Measurements from ENCODE around the gene C20orf204. TPM values are rescaled to one million over a fixed set of nuclear protein-coding genes. Genes with fewer than 3 reads are reported as not detected.

C20orf204 gene
- total and polyA plus RNA-seq, 9 of the 15 experiments (the other 6 are each of a cell fraction or from before 2014, with no cell fraction given): 0.11 to 1.1 (median 0.36) TPM; not detected in 2

GRCh38 chr20:64043768-64044167 lies 7.8 kb downstream of the C20orf204 start (continued):
- TF ChIP-seq GABPB2 (CRISPR knock-in tag; conservative IDR thresholded peaks at IDR 0.05): no peak
- TF ChIP-seq SRSF7 (optimal IDR thresholded peaks at IDR 0.05; ENCODE audit: low read depth, low read length): no peak
- no peak for TF ChIP-seq PURB (CRISPR knock-in tag; IDR thresholded peaks at IDR 0.05; ENCODE audit: low read depth)
- TF ChIP-seq XRCC4 (IDR thresholded peaks at IDR 0.05; ENCODE audit: extremely low read depth, insufficient read depth, insufficient read length): no peak
- TF ChIP-seq ZNF740 (CRISPR knock-in tag; IDR thresholded peaks at IDR 0.05): no peak
- no peak for TF ChIP-seq ZNF740 (tag; IDR thresholded peaks at IDR 0.05)
- TF ChIP-seq TCFL5 (CRISPR knock-in tag; conservative IDR thresholded peaks at IDR 0.05): no peak
- TF ChIP-seq ZNF785 (CRISPR knock-in tag; IDR thresholded peaks at IDR 0.05): no peak
- TF ChIP-seq ZBTB2 (IDR thresholded peaks at IDR 0.05): no peak
